Embryonic facial prominence (tissue), 1 donor: Measurements from ENCODE around the gene PLCZ1.
"Not testable (repeated sequence)": the region's sequence is repeated elsewhere in the genome, so short reads cannot be mapped to it uniquely, and the experiment has no call there.

Source experiments
- DNase-seq: peaks from one replicate; pipeline ENCODE4 v3.0.0-alpha.2; 2016; ENCODE audit errors: extremely low spot score

PLCZ1 gene

DNA sequence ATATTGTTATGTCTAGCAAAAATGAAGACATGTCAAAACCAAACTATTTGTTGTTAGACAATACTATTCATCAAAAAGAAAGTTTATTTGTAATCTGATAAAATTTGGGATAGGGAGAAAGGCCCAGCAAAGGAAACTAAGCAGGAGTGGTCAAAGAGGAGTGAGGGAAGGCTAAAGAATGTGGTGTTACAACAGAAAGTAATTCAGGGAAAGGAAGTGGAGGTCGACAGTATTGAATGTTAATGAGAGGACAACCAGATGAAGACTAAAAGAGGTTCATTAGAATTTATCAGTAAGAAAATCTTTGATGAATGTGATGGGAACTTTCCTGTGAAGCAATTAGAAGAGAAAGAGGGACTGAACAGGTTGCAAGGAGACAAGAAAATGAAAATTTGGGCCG is 33.9 kb downstream of the PLCZ1 start:
- no peak for DNase-seq

DNA sequence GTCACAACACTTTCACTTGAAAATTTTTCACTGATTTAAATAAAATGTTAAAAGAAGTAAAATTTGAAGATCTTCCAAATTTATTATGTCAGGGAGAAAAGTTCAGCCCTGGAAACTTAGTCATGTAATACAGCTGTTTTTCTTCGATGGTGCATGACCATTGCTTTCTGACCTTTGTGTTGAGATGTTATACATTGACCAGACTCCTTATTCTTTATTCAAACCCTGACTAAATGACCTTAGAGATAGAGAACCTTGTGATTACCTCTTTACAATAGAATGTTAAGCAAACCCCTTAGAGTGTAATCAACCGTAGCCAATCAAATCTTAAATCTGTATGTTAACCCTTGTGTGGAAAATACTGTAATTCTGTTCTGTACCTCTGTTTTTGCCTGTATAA is 34.5 kb downstream of the PLCZ1 start:
- no peak for DNase-seq

DNA sequence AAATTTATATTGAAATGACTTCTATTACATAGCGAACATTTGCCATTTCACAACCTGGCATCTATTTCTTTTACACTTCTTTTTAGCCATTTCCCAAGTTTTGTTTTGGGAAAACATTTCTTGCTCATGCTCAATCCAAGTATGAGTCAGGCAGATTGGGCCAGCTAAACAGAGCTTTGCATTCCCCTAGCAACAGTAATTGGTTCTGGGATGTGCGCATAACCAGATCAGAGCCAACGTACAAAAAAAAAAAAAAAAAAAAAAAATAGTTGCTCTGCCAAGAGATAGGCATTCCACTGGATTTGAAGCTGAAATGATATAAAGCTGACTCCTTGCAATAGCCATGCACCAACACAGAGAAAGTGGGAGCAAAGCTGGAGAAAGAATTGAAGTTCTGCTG is 37.5 kb downstream of the PLCZ1 start:
- DNase-seq, result no peak

DNA sequence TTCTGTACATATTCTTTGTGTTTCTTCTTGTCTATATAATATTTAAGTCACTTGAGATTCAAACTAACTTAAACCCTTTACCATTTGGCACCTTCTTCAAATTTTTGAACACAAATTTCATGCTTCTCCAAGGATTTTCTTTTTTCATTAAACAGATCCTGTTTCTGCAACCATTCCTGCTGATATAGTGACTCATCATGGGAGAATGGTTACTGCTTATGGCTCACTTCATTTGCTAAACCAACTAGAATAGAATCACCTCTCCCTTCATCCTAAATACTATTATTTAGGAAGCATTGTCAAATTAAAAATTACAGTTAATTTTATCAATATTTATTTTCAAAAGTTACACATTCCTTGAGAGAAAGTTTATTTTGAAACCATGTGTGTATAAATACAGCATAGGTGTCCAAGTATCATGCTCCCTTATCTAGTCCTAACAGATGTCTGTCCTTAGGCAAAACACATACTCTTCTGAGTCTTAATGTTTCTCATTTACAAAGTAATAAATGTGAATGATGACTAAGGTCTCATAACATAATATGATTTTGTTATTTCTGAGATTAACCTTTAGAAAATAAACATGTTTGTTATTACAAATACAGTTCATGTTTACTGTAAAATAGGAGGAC is 40.7 kb downstream of the PLCZ1 start:
- no peak for DNase-seq

DNA sequence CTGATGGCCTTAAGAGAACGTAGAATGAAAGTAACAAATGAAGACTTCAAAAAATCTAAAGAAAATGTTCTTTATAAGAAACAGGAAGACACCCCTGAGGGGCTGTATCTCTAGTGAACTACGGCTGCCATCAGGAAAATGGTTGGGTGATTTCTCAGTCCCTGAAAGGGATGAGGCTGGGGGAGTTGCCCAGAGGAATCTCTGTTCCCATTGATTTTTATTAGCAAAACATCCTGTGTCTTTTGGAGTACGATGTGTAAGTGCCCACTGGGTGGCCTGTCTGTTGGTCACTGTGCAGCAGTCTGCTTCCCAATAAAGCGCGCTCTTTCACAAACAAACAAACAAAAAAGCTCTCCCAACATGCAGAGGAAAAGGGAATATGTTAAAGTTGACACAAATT is 43.8 kb downstream of the PLCZ1 start:
- DNase-seq, result not testable (repeated sequence)

DNA sequence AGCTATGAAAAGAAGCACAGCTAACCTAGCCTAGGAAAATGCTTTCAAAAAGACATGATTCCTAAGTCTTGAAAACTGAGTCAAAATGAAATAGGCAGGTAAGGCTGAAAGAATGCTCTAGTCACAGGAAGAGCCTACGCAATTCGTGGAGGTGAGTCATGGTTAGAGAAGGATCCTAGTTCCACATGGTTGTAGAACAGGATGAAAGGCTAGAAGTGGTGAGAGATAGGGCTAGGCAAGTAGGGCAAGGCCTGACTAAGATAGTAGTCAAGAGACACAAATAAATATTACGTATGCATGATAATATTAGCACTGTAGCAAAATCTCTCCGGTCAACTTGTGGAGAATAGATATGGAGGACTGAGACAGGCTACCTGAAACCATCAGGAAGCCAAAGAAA is 47.2 kb downstream of the PLCZ1 start:
- no peak for DNase-seq

DNA sequence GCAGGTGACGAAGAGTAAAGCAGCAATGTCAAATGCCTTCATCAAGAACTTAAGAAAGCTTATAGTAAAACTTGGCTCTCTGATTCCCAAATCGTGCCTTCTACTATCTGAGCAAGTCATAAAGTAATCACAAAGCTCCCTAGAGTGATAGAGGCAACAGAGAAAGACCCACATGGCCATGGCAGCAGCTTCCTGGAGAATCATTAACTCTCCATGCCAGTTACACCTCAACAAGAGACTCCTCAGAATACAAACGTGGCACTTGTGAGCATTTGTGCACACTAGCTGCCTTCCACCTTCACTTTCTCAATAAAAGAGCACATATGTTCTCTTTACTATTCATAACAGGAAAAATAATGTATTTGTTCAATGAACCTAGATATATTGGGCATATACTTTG is 48.0 kb downstream of the PLCZ1 start:
- no peak for DNase-seq

DNA sequence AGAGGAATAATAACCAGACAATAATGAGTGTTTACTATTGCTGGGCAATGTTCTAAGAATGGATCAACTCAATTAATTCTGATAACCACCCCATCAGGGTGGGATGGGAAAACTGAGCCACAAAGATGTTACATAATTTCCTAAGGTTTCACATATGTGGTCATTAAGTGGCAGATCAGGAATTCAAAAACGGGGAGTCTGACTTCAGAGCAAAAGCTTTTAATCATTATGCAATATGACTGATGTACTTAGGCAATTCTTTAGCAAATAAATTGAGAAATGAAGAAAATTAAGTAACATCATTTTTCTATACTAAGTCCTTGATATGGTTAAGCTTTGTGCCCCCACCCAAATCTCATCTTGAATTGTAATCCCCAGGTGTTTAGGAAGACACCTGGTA is 53.4 kb downstream of the PLCZ1 start:
- no peak for DNase-seq

DNA sequence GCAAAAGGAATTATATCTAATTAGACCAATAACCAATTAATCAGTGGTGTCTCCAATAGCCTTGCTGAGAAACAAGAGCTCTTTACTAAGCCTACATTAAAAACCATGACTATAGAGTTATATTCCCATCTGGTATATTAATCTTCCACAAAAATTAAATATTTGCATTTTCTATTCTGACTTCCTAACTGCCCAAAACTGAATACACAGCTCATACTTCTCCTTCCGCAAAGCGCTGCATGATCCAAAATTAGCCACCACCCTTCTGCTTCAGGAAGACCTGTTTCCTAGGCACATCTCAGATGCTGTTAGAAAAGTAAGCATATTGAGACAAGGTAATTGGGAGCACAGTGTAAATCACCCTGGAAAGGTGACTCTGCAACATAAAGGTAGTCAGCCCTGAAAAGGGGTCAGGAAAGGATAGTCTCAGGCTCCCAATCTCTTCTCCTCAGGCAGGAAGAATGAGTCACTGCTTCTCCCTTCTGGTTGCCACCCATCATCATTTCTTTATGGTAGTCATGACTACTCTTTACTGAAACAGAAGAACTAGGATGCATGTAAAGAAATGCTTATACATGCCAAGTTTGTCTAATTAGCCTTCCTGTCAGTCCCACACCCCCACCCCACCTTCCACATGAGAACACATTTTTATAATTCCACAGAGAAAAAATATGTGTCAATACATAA is 54.3 kb downstream of the PLCZ1 start:
- no peak for DNase-seq

DNA sequence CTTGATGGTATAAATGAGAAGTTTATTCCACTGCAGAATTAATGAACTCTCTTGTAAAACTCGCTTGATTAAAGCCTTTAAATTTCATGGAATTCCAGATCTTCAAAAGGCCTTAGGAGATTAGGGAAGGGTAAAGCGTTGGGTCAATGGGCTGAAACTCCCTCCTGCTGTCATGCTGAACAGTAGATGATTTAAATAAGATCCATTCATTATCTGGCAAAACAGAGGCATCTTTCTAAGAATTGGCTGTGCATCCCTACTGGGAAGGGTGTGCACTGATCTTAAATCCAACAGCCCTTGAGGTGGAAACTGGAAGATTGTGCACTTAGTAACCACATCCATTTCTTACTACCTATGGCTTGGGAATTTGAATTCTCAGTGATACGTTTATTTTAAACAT is 56.0 kb downstream of the PLCZ1 start:
- no peak for DNase-seq

DNA sequence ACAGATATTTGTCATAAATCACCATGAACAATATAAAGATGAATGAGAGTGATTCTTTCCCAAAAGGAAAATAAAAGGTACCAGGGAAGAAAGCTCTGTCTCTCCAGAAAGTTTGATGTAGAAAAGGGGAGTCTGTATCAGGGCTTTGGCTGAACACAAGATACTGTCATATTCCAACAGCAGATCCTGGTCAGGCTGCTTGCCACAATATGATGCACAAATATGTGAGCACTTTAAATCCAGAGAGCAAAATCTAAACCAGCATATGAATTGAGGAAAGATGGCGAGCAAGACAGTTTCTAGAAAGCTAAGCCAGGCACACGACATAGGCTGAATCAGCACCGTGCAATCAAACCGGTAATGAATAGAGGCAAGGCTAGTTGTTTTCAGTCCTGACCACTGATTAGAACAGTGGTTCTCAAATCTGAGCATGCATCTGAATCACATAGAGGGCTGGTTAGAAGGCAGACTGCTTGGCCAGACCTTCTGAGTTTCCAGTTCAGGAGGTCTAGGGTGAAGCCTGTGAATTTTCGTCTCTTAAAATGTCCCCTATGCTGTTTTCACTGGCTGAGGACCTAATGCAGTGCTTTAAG is 60.7 kb downstream of the PLCZ1 start:
- DNase-seq, result no peak

DNA sequence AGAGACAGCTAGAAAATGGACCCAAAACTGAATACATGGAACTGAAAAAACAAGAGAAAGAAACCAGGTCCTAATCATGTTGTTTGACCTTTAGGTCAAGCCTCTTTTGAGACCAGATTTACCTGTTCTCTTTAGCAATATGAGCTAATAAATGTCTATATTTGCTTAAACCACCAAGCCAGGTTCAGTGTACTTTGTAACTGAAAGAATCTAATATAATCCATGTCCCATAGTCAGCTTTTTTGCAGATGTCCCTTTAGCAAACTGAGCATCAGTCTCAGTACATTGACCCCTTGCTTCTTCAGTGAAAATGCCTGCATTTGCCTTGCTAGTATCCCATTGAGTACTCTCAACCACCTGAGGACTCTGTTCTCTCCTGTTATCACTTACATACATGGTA is 61.7 kb downstream of the PLCZ1 start:
- DNase-seq, result no peak

DNA sequence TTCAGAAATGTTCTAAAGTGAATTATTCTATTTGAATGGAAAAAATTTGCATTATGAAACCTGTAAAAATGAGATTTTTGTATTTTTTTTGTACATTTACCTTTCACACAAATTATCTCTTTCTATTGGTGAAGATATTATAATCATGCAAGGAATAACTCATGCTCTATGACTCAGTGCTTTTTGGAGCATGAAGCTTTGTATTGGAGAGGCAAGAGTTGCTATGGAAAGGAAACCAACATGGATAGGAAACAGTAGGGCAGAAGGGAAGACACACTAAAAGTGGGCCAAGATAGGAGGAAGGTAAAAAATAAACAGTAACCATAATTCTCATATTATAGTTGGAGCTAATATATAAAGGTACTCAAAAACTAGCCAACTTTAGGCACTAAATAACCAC is 79.0 kb downstream of the PLCZ1 start:
- no peak for DNase-seq

DNA sequence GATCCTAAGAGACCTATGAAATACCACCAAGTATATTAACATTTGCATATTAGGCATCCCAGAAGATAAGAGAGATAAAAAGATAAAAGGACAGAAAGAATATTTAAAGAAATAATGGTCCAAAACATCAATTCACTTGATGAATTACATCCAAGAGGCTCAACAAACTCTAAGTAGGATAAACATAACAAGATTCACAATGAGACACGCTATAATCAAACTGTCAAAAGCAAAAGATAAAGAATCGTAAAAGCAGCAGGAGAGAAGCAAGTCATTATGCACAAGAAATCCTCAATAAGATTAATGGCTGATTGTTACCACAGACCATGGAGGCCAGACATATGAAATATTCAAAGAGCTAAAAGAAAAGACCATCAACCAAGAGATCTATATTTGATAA is 79.6 kb downstream of the PLCZ1 start:
- DNase-seq, result no peak

DNA sequence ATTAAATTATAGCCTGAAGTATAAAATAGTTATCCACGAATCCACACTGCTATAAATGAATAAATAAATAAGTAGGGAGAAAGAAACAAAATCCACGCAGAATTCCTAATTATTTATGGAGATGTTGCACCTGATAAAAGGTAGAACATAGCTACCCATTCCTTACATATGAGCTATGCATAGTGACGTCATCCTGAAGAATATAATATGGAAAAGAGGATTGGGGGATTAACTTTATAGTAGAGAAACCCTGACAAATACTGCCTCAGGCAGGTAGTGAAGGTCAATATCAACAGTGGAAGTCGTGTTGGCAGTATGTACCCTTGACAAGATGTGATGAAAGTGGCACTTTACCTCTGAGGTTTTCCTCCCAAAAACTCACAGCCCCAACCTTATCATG is 82.5 kb downstream of the PLCZ1 start:
- no peak for DNase-seq

DNA sequence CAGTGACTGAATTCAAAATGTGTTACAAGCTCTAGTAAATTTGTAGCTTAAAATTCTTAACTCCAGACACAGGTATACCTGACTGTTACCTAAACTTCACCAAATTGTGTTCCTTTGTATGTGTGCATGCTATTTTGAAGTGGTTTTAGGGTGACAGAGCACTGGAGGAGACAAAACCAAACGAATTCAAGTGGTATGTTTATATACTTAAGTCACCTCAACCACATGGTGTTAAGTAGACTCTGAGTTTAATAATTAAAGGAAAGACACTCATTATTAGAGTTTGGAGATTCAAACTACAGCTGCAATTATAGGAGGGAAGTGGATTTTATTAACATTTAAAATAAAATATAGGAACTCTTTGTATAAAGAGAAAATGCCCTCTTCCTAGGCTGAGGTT is 84.3 kb downstream of the PLCZ1 start:
- no peak for DNase-seq

DNA sequence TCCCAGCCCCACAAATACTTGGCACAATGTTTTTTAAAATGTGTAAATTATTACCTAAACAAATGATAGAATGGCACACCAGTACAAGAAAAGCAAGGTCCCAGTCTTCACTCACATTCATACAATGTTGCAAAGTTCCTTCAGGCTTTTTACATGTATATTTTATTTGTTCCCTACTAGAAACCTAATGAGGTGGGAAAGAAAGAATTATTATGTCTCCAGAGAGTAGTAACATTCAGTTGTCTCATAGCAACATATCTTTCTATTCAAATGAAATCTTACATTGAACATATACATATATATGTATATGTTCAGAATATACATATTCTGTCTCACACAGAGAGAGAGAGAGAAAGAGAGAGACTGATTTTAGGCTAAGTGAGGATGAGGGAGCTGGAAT is 85.2 kb downstream of the PLCZ1 start:
- DNase-seq, result no peak

DNA sequence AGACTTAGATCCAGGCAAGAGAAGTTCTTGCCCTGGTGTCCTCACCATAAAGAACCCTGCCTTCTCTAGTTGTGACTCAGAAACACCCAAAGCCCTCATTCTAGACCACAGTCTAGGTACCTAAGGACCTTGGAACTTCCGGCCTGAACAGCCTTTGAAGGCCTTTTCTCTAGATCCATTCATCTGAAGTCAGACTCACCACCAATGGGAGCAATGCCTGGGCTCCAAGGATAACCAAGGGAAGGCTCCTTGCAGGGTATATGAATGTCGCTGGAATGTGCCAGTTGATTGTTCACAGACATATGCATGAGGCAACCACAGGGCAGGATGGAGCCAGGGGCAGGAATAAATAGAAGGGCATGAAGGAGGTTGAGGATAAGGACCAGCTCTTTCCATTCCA is 86.3 kb downstream of the PLCZ1 start:
- DNase-seq, result no peak

DNA sequence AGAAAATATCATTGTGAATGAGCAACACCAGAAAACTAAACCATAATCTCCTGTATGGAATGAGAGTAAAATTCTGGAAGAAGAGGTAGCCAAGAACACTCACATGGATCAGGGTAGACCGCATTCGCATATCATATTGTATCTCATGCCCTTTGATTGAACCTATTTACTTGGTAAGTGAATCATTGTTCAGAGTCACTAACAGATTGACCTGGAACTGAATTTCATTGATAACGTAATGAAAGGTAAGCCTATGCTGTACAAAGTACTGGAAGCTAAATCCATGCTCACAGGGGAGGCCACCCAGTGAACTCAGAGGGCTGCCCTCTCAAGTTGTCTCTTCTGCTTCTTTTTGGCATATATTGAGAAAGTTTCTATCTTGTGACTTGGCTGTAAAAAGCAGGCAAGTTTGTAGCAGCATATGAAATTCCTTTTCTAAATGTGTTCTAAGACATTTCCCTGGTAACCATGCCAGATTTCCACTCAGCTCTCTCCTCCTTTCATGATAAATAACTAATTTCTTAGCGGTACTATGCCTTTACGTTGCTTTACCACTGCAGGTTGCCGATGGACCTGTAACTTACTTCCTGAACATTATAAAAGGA is 91.4 kb downstream of the PLCZ1 start:
- no peak for DNase-seq

DNA sequence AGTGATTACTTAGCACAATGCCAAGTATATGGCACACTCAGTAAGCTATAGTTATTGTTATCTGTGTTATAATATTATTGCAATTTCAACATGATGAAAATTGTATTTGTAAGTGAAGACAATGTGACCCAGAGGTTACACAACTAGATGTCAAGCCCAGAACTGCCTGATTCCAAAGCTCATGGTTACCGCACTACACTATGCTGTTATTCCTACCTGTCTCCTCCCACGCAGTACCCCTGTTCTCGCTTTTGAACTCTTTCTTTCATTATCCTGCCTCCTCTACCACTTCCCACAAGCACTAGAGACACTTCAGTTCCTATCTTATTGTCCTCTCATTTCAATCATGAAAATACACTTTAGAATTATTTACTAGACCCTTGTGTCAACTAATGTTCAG is 93.2 kb downstream of the PLCZ1 start:
- DNase-seq, result no peak

DNA sequence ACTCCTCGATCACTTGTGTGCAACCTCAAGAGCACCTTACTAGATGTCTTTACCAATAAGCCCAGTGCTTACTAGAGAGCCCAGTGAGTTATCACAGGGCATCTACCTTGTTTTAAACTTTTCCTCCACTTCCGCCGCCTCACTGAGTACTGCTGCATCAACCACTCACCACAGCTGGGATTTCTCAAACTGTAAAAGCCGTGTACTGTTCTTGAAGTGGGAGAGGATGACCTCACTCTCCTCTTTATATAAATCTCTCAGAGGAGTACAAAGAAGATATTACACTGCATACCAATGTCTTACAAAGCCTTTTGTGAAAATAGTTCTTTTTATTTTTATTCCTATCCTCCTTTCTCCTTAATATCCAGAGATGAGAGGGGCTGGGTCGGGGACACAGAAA is 94.1 kb downstream of the PLCZ1 start:
- no peak for DNase-seq

DNA sequence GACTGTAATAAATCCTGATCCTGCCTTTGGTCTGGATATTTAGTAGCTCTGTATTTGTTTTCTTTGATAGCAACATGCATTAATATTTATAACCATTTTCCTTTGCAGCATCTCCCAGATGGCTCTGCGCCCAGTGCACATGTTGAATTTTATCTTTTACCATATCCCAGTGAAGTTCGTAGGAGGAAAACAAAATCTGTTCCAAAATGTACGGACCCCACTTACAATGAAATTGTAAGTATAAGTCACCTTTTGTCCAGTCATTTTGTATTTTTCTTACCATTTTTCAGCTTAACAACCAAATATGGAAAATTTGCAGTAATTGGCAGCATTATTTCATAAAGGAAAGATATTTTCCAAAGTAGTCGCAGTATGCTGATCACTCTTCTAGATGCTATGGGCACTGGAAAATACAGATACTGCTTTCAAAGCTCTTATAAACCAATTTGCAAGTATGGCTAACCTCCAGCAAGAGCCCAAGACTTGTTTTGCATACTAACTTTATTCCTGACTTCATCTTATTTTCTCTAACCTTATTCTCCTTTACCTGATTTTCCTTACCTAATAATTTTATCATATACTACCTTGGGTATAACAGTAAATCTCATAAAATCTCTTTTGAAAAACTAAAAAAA is 97.4 kb downstream of the PLCZ1 start:
- no peak for DNase-seq

DNA sequence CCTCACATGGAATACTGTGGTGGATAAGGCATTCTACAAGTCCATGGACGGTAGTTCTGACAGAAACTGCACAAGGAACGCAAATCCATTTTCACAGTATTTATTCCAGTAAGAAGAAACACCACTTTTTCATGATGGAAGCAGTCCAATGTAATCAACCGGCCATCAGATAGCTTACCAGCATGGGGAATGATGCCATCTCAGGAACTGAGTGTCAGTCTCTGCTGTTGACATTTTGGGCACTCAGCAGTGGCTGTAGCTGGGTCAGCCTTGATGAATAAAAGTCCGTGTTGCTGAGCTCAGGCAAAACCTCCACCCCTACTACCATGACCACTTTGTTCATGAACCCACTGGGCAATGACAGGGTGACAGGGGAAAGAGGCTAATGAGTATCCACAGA is 103.4 kb downstream of the PLCZ1 start:
- no peak for DNase-seq
